GM12864 (cell line): Measurements from ENCODE around the gene HDAC10.

Experiments
- DNase-seq: peaks from one replicate; pipeline ENCODE4 v3.0.0-alpha.2; 2011; ENCODE audit warnings: low read depth
- H3K4me3 ChIP-seq: 2 replicates; pipeline ENCODE4 v1.5.1; 2011; ENCODE audit warnings: mild to moderate bottlenecking, low read depth, low read length, control low read depth
- CTCF ChIP-seq: IDR thresholded peaks from 2 replicates; pipeline ENCODE4 v1.5.1; 2011; ENCODE audit warnings: low read depth, mild to moderate bottlenecking, moderate library complexity, low read length, control low read depth, inconsistent platforms; ENCODE audit errors: missing control alignments

Gene HDAC10

GRCh38 chr22:50232481-50233151, 18.4 kb downstream of the HDAC10 start:
- TF ChIP-seq CTCF: no peak
- no peak for DNase-seq
- no peak overlapping the region for H3K4me3 ChIP-seq

DNA sequence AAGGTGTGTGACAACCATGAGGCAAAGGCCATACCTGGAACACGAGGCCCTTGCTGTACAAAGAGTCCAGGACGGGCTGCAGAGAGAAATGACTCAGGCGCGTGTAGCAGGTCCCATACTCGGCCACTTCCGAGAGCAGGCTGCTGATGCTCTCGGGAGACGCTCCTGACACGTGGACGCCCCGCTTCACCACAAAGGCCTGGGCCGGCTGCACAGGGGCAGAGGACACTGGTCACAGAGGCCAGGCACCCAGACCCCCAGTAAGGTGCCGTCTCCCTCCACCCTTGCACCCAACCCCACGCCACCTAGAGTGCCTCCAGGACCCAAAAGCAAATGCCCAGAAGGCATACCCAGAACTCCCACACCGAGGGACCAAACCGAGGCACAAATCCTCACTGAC, 21.7 kb downstream of the HDAC10 start:
- no peak for TF ChIP-seq CTCF
- no peak overlapping the region for H3K4me3 ChIP-seq
- no peak for DNase-seq

DNA sequence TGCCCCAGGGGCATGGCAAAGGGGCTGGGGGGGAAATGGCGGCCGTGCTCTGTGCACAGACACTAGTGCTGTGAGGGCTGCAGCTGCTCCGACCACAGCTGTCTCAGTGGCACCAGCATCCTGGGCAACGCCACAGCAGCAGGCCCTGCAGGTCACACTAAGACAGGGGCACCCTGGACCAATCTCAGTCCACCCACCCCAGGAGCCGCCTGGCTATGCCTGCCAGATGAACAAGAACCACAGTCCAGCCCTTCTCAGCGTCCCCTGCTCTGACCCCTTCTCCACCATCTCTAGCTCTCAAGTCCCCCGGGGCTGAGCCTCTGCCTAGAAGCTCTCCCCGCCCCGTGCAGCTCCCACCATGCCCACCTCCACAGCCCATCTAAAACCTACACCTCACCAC, 22.7 kb downstream of the HDAC10 start:
- no peak for DNase-seq
- TF ChIP-seq CTCF: no peak
- H3K4me3 ChIP-seq: no peak overlapping the region

DNA sequence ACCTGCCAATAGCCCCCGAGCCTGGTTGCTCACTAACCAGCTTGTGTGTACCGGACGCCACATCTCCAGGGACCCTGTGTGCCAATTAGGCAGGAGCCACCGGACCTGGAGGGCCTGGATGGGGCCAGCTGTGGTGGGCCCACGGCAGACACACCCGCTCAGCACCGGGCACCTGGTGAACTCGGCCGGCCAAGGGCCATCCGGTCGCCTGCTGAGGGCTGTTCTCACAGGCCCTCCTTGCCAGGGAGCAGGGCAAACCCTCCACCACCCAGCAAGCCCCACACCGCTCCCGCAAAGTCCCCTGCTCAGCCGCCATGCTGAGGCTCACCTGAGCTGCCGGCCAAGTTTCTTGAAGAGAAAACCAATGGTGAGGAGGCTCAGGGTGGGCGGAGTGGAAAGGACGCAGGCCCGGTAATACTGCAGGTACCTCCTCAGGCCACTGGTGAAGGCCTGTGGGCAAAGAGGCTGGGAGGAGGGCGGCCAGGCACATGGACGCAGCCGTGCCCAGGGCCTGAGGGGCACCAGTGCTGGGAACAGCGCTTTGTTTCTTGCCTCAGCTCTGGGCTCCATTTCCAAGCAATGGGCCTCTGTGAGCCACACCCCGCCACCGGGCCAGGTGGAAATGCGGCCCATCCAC, 23.4 kb downstream of the HDAC10 start:
- no peak for DNase-seq
- H3K4me3 ChIP-seq: no peak overlapping the region
- TF ChIP-seq CTCF: no peak

DNA sequence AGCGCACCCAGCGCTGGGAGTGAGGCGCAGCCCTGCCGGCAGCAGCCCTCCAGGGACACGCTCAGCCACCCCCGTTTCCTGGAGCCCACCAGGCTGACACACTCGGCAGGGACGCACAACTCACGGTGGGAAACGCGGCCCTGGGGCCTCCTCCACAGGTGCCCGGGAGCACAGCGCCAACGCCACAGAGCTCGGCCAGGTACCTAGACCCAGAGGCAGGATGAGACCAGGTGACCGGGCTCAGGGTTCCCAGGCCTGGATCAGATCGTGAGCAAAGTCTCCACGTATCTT, 24.2 kb downstream of the HDAC10 start:
- no peak overlapping the region for H3K4me3 ChIP-seq
- TF ChIP-seq CTCF: no peak
- no peak for DNase-seq

GRCh38 chr22:50226063-50226874, 24.8 kb downstream of the HDAC10 start:
- TF ChIP-seq CTCF: no peak
- no peak overlapping the region for H3K4me3 ChIP-seq
- DNase-seq: no peak
